Measurements from ENCODE around the gene GNB1L. TPM values are rescaled to one million over a fixed set of nuclear protein-coding genes. Genes with fewer than 3 reads are reported as not detected.

The GNB1L gene
- total and polyA plus RNA-seq, 8 donors: 2.1 to 4.8 (median 3.6) TPM

DNA sequence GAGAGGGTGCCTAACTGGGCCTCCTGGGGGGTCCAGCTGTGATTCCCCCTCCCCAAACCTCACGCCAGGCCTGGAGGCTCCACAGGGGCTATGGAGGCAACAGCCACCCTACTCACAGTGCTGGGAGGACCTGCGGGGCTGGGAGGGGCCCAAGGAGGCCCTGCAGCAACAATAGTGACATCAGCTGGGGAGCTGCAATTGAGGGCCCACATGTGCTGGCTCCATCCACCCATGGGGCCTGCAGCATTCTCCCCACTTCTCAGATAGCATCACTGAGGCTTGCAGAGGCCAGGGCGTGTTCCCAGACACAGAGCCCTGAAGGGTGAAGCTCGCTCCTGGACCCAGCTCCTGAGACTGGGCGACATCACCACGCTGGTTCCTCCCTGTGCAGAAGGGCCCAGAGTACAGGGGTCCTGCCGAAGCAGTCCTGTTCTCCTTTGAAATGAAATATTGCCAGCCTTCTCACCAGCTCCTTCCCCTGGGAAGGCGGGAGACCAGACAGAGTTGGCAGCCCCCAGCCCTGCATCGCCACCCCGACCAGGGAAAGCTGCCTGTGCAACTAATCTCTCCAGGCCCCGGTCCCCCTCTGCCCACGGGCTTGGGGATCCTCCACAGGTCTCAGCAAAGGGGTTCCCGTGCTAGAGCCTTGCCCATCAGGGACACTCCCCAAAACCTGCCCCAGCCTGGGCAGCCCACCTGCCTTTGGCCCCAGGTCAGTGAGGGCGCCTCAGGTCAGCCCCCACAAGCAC lies 103.0 kb downstream of the GNB1L start:
- DNase-seq: no peak
- peaks cover 0 to 9% (median 3%) of the 10 kb centered on the region in 4 donors for H3K27me3 ChIP-seq
- no peak for FAIRE-seq
- no peaks in the 10 kb centered on the region for H3K9me3 ChIP-seq
- intact Hi-C loops (cut with DNase I): no loop called here
- no peak overlapping the region for H3K4me3 ChIP-seq
- no peaks in the 10 kb centered on the region for H3K36me3 ChIP-seq
- no peak overlapping the region for H3K27ac ChIP-seq
- WGBS, 2 donors: 75 to 83% methylated on average over 13 to 14 of the region's 14 CpGs
- no peak for ATAC-seq
- H3K4me1 ChIP-seq: no peaks in the 10 kb centered on the region
- TF ChIP-seq, protein P1, sequence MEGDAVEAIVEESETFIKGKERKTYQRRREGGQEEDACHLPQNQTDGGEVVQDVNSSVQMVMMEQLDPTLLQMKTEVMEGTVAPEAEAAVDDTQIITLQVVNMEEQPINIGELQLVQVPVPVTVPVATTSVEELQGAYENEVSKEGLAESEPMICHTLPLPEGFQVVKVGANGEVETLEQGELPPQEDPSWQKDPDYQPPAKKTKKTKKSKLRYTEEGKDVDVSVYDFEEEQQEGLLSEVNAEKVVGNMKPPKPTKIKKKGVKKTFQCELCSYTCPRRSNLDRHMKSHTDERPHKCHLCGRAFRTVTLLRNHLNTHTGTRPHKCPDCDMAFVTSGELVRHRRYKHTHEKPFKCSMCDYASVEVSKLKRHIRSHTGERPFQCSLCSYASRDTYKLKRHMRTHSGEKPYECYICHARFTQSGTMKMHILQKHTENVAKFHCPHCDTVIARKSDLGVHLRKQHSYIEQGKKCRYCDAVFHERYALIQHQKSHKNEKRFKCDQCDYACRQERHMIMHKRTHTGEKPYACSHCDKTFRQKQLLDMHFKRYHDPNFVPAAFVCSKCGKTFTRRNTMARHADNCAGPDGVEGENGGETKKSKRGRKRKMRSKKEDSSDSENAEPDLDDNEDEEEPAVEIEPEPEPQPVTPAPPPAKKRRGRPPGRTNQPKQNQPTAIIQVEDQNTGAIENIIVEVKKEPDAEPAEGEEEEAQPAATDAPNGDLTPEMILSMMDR (IDR thresholded peaks at IDR 0.05): no peak

DNA sequence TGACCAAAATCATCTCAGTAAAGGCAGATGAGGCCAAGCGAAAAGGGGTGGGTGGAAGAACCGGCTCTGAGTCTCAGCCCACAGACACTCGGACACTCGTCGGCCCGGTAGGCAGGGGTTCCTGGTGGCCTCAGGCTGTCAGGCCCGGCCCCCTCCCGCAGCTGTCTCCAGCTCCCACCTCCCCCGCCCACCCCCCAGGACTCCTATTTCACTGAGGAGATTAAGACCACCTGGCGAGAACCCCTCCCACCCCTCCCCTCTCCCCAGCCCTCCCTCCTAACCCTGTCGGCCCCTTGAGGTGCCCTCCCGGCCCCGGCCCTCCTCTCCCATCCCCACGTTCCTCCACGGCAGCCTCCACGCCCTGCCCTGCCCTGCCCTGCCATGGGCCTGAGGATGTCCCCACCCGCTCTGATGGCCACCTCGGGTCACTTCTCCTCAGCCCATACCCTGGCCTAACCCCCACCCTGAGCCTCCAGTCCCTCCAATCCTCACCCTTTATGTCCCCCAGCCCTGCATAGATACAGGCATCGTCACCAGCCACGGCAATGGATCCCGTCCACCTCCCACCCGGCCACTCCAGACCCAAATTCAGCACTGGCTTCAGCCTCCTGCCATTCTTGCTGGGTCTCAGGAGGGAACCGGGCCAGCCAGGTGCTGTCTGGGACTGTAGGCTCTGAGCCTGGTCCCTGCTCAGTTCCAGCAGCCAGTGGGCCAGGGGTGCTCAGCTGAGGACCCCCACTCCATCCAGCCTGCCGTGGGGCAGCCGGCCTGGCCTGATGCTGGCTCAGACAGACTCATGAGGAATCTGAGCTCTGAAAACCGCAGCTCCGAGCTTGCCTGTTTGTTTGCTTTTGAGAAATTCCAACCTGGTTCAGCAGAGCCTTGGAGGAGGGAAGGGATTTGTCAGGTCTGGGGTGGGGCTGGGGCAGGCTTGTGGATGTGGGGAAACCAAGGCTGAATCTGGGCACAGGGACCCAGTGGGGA lies 103.9 kb downstream of the GNB1L start:
- intact Hi-C loops (cut with DNase I): no loop called here
- Histone ChIP-seq H3K27ac (no peak overlapping the region), H3K36me3 (no peaks in the 10 kb centered on the region), H3K9me3 (no peaks in the 10 kb centered on the region), H3K4me3 (no peak overlapping the region), H3K27me3 (peaks cover 0 to under 1% (median 0%) of the 10 kb centered on the region in 4 donors), H3K4me1 (no peaks in the 10 kb centered on the region)
- DNase-seq (no peak), FAIRE-seq (no peak), ATAC-seq (no peak)
- TF ChIP-seq, protein P1 (IDR thresholded peaks at IDR 0.05): no peak
- 49 to 55% methylated on average over 26 to 27 of the region's 27 CpGs for WGBS, 2 donors

DNA sequence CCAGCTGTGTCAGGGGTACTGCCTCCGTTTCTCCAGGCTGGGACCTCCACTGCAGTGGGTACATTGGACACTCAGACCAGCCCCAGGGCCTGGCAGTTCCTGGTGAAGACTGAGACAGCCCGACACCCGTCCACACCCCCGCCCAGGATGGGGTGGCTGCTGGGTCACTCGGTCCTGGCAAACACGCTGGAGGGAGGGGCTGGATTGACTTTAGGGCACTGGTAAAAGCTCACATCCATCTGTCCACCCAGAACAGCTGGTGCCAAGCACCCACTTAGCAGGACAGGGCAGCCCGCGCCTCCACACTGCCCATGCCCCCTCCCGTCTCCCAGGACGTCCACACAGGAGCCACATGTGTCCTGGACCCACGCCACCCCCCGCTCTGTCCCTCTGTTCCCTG lies 104.8 kb downstream of the GNB1L start:
- no peaks in the 10 kb centered on the region for H3K27me3 ChIP-seq
- no peak overlapping the region for H3K4me3 ChIP-seq
- intact Hi-C loops (cut with DNase I): no loop called here
- no peak overlapping the region for H3K27ac ChIP-seq
- 64 to 77% methylated on average over 12 of the region's 12 CpGs for WGBS, 2 donors
- TF ChIP-seq, protein P1 (IDR thresholded peaks at IDR 0.05): no peak
- ATAC-seq: no peak
- no peaks in the 10 kb centered on the region for H3K4me1 ChIP-seq
- no peaks in the 10 kb centered on the region for H3K9me3 ChIP-seq
- no peak for FAIRE-seq
- no peaks in the 10 kb centered on the region for H3K36me3 ChIP-seq
- DNase-seq: no peak

DNA sequence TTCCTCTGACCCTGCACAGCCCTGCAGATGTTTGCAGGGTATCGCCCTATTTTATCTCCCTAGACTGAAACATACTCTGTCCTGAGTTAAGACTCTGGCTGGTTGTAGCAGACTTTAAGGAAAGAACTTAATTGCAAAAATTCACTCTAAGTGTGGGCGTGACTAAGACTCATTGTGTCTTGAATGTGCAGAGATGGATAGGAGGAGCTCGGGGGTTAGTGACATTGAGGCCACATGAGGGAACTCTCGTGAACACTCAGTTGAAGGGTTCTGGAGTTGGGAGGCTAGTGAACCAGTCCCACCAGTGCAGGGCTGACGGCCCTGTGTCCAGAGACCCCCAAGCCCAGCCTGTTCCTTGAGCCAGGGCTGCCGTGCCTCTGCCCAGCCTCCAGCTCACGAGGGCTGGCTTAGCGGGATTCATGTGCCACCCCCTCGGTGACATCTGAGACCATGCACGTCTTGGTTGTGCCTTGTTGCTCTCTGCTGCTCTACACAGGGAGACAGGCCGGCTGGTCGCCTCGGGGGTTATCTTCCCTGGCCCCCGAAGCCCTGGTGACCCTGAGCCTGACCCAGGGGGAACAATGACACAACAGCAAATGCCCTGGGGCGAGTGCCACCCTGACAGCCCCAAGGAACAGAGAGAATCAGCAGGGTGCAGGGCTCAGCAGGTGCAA lies 105.5 kb downstream of the GNB1L start:
- no peaks in the 10 kb centered on the region for H3K27me3 ChIP-seq
- H3K36me3 ChIP-seq: no peaks in the 10 kb centered on the region
- DNase-seq (no peak), ATAC-seq (no peak), FAIRE-seq (no peak)
- no peak overlapping the region for H3K27ac ChIP-seq
- WGBS, 2 donors: 50 to 56% methylated on average over 15 of the region's 15 CpGs
- TF ChIP-seq, protein P1 (IDR thresholded peaks at IDR 0.05): no peak
- intact Hi-C loops (cut with DNase I): no loop called here
- no peak overlapping the region for H3K4me3 ChIP-seq
- no peaks in the 10 kb centered on the region for H3K4me1 ChIP-seq
- no peaks in the 10 kb centered on the region for H3K9me3 ChIP-seq

Data from pancreas (tissue), 10 donors.